Measurements from ENCODE around the gene SIAH3. TPM values are rescaled to one million over a fixed set of nuclear protein-coding genes. Genes with fewer than 3 reads are reported as not detected.
"Not testable (repeated sequence)": the region's sequence is repeated elsewhere in the genome, so short reads cannot be mapped to it uniquely, and the experiment has no call there.

SIAH3 gene
- total RNA-seq, 2 donors from 2014 or later = not detected

GRCh38 chr13:45873491-45874325 is 22.2 kb upstream of the SIAH3 start:
- no peak for DNase-seq
- H3K27ac ChIP-seq = no peak overlapping the region
- TF ChIP-seq CTCF (IDR thresholded peaks at IDR 0.05) = no peak
- no peaks in the 10 kb centered on the region for H3K27me3 ChIP-seq
- H3K4me1 ChIP-seq = no peaks in the 10 kb centered on the region
- no peak overlapping the region for H3K9ac ChIP-seq (ENCODE audit: low read depth in 2 of 2, low read length in 2 of 2)
- no peaks in the 10 kb centered on the region for H3K36me3 ChIP-seq
- intact Hi-C loops (cut with DNase I) = no loop called here
- no peaks in the 10 kb centered on the region for H3K9me3 ChIP-seq
- no peak overlapping the region for H3K4me3 ChIP-seq

GRCh38 chr13:45872566-45872965 is 21.0 kb upstream of the SIAH3 start:
- Histone ChIP-seq H3K36me3 (no peaks in the 10 kb centered on the region), H3K27me3 (no peaks in the 10 kb centered on the region), H3K9ac (ENCODE audit: low read depth in 2 of 2, low read length in 2 of 2) (no peak overlapping the region), H3K4me3 (no peak overlapping the region), H3K9me3 (no peaks in the 10 kb centered on the region), H3K4me1 (no peaks in the 10 kb centered on the region), H3K27ac (no peak overlapping the region)
- DNase-seq = no peak
- no peak for TF ChIP-seq CTCF (IDR thresholded peaks at IDR 0.05)
- intact Hi-C loops (cut with DNase I) = no loop called here

- H3K4me1 ChIP-seq; DNase-seq; H3K9me3 ChIP-seq; H3K36me3 ChIP-seq; H3K27me3 ChIP-seq; intact Hi-C loops (cut with DNase I); H3K4me3 ChIP-seq; H3K9ac ChIP-seq (ENCODE audit: low read depth in 2 of 2, low read length in 2 of 2); H3K27ac ChIP-seq: not testable (repeated sequence)
These were observed 19.6 kb upstream of the SIAH3 start for GRCh38 chr13:45871201-45871600.

- no peaks in the 10 kb centered on the region for H3K36me3 ChIP-seq
- H3K4me3 ChIP-seq = no peak overlapping the region
- no peaks in the 10 kb centered on the region for H3K27me3 ChIP-seq
- no peak for TF ChIP-seq CTCF (IDR thresholded peaks at IDR 0.05)
- no peak overlapping the region for H3K9ac ChIP-seq (ENCODE audit: low read depth in 2 of 2, low read length in 2 of 2)
- no peak for DNase-seq
- intact Hi-C loops (cut with DNase I) = no loop called here
- H3K4me1 ChIP-seq = no peaks in the 10 kb centered on the region
- no peaks in the 10 kb centered on the region for H3K9me3 ChIP-seq
- H3K27ac ChIP-seq = no peak overlapping the region
These were observed 18.7 kb upstream of the SIAH3 start for GRCh38 chr13:45870232-45870631.

- intact Hi-C loops (cut with DNase I) = no loop called here
- H3K27me3 ChIP-seq = no peaks in the 10 kb centered on the region
- no peak overlapping the region for H3K27ac ChIP-seq
- H3K4me3 ChIP-seq = no peak overlapping the region
- H3K4me1 ChIP-seq = no peaks in the 10 kb centered on the region
- H3K9me3 ChIP-seq = no peaks in the 10 kb centered on the region
- no peak for TF ChIP-seq CTCF (IDR thresholded peaks at IDR 0.05)
- no peaks in the 10 kb centered on the region for H3K36me3 ChIP-seq
- DNase-seq = no peak
- no peak overlapping the region for H3K9ac ChIP-seq (ENCODE audit: low read depth in 2 of 2, low read length in 2 of 2)
These were observed 13.9 kb upstream of the SIAH3 start for GRCh38 chr13:45865414-45865813.

All from colonic mucosa (tissue), 4 donors.